Measurements from ENCODE around the gene WWOX.

WWOX gene

DNA sequence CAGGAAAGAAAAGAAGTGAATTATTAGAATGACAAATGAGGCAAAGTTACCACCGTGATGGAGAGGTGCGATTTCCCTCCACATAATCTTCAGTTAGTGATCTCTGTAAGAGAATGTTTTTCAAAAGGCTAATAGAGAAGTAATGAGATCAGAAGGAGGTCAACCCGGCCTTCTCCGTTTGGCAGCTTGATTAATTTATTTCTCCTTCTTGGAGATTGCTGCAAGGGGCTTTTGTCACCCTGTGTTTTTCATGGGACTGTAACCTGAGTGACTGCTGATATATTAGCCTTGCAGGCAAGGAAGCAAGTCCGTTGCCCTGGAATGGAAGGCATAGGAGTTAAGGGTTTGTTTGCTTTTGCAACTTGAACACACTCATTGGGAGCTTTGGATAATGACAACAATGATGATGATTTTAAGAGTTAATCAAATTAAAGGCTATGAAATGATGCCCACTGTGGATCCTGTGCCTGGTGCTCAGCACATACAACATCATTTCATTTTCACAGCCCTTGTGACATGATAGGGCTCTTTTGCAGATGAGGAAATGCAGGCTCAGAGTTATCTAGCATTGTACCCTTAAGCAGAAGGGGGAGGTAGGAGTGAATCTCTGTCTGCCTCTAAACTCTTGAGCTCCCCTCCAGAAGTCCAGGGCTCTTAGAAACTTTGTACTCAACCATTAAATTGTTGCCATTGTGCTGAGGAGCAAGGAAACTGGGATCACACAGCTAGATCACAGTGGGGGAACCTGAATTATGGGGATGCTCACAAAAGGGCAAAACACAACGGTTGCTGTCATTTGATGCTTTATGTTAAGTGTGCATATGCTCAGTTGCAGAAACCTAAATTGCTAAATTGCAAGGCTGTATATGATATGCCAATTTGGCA lies 226.3 kb downstream of the WWOX start:
- no peak overlapping the region for H3K4me3 ChIP-seq (replicated peaks in 1 of 2; ENCODE audit: low read depth in 2 of 2, low read length in 2 of 2)
- TF ChIP-seq CTCF (IDR thresholded peaks at IDR 0.05; ENCODE audit: low read depth, low read length): no peak
- no peak for DNase-seq (ENCODE audit: low read depth in 2 of 2)

DNA sequence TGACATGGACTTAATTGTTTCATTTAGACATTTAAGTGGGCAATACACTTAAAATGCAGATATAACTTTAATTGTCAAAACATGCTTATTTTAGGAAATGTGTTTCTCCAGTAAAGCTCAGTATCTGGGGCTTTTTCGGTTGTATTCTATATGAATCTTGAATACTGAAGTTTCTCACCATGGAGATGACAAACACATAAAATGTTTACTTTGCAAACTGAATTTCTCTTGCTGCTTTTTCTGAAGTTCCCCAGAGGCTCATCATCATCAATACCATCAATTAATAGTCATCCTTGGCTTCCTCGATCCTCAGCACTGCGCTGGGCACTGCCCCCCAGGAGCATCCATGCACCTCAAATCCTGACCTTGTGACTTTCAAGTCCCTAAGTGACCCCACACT lies 227.3 kb downstream of the WWOX start:
- no peak overlapping the region for H3K4me3 ChIP-seq (replicated peaks in 1 of 2; ENCODE audit: low read depth in 2 of 2, low read length in 2 of 2)
- no peak for TF ChIP-seq CTCF (IDR thresholded peaks at IDR 0.05; ENCODE audit: low read depth, low read length)
- no peak for DNase-seq (ENCODE audit: low read depth in 2 of 2)

GRCh38 chr16:78331731-78332130 lies 232.3 kb downstream of the WWOX start:
- no peak for DNase-seq (ENCODE audit: low read depth in 2 of 2)
- no peak for TF ChIP-seq CTCF (IDR thresholded peaks at IDR 0.05; ENCODE audit: low read depth, low read length)
- H3K4me3 ChIP-seq (replicated peaks in 1 of 2; ENCODE audit: low read depth in 2 of 2, low read length in 2 of 2): no peak overlapping the region

DNA sequence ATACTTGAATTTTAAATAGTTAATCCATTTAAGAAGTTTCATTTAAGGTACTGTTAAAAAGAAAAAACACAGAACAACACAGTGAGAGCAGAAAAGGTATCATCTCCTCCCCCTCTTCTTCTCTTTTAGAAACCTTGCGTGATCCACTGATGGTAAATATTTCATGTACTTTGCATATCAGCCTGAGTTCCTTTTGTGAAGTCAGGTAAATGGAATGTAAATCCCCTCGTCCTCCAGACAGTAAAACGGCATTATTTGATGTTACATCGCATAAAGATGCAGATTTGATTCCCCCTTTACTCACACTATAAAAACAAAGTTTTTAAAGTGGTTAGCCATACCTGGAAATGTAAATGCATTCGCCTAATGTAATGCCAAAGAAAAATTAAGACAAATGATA lies 234.4 kb downstream of the WWOX start:
- no peak for DNase-seq (ENCODE audit: low read depth in 2 of 2)
- H3K4me3 ChIP-seq (replicated peaks in 1 of 2; ENCODE audit: low read depth in 2 of 2, low read length in 2 of 2): no peak overlapping the region
- no peak for TF ChIP-seq CTCF (IDR thresholded peaks at IDR 0.05; ENCODE audit: low read depth, low read length)

GRCh38 chr16:78340590-78340989 lies 241.1 kb downstream of the WWOX start:
- no peak for TF ChIP-seq CTCF (IDR thresholded peaks at IDR 0.05; ENCODE audit: low read depth, low read length)
- H3K4me3 ChIP-seq (replicated peaks in 1 of 2; ENCODE audit: low read depth in 2 of 2, low read length in 2 of 2): no peak overlapping the region
- no peak for DNase-seq (ENCODE audit: low read depth in 2 of 2)

GRCh38 chr16:78348068-78348467 lies 248.6 kb downstream of the WWOX start:
- no peak overlapping the region for H3K4me3 ChIP-seq (replicated peaks in 1 of 2; ENCODE audit: low read depth in 2 of 2, low read length in 2 of 2)
- DNase-seq (ENCODE audit: low read depth in 2 of 2): no peak
- no peak for TF ChIP-seq CTCF (IDR thresholded peaks at IDR 0.05; ENCODE audit: low read depth, low read length)
